Testis (tissue), 2 donors: Measurements from ENCODE around the gene MKX.

Source experiments
- POLR2A ChIP-seq: fragments of 450-650 bp; IDR thresholded peaks from one replicate; pipeline ENCODE4 v1.6.1; 2017; ENCODE audit warnings: antibody characterized with exemption, mild to moderate bottlenecking, moderate library complexity
- TF ChIP-seq, protein P1 (sequence below), 3 experiments: fragments of 450-650 bp in 2 of 3; fragments of 200-600 bp in 1 of 3; sonication (generic) in 1 of 3; IDR thresholded peaks; one replicate each; pipeline ENCODE4 v1.5.1; 2016 to 2019; ENCODE audit warnings: antibody characterized with exemption in 3 of 3, mild to moderate bottlenecking in 2 of 3, moderate library complexity in 1 of 3

DNA sequence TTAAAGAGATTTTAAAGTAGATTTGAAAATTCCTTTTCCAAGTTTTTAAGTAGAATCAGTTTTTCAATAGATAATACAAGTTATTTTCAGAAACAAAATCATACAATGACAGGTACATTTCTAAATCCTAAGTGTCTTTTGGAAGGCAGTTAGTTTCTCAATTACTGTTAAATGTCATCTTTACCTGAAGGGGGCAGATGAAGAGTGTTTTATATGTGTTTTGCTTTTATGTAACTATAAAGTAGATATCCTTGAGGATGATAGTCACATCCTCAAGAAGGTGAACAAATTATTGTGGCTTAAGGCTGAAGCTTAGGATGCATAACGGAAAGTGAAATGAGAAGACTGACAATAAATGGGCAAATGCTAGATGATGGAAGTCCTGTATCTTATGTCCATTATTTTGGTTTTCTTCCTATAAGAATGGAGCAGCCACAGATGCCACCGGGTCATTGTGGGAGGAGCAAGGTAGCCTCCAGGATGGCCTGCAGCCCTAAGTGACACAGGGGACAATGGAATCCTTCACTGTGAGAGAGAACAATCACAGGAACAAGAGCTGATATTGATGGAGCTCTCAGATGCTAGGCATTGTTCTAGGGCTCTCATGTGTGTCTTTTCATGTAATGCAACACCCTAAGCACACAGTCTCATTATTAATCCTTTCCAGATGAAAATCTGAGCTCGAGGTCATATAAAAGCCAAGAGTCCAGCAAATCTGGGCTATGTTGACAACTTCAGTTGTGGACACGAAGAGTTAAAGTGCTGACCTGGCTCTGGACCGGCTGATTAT, 14.1 kb upstream of the MKX start:
- TF ChIP-seq, protein P1, sequence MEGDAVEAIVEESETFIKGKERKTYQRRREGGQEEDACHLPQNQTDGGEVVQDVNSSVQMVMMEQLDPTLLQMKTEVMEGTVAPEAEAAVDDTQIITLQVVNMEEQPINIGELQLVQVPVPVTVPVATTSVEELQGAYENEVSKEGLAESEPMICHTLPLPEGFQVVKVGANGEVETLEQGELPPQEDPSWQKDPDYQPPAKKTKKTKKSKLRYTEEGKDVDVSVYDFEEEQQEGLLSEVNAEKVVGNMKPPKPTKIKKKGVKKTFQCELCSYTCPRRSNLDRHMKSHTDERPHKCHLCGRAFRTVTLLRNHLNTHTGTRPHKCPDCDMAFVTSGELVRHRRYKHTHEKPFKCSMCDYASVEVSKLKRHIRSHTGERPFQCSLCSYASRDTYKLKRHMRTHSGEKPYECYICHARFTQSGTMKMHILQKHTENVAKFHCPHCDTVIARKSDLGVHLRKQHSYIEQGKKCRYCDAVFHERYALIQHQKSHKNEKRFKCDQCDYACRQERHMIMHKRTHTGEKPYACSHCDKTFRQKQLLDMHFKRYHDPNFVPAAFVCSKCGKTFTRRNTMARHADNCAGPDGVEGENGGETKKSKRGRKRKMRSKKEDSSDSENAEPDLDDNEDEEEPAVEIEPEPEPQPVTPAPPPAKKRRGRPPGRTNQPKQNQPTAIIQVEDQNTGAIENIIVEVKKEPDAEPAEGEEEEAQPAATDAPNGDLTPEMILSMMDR (IDR thresholded peaks at IDR 0.05): no peak
- TF ChIP-seq POLR2A: no peak
